DND-41 (cell line): ENCODE data around the gene KIAA1958.
A peak's percentile ranks its signal among the peaks of the same experiment; 100 is the strongest.

ENCODE experiments used
- ATAC-seq: fragments of 200-7000 bp; cut with Tn5 transposase; 3 replicates; pipeline ENCODE4 v1.9.1; 2021; ENCODE audit warnings: low read depth; ENCODE audit not compliant: insufficient read depth
- DNase-seq: peaks from one replicate; pipeline ENCODE4 v3.0.0-alpha.2; 2020
- H2AFZ ChIP-seq: 2 replicates; pipeline ENCODE4 v1.6.0; 2012; ENCODE audit warnings: low read depth, low read length
- H3K27ac ChIP-seq: 2 replicates; pipeline ENCODE4 v1.5.1; 2012; ENCODE audit warnings: low read length, inconsistent platforms
- H3K27me3 ChIP-seq: fragments of 200-600 bp; sonication (generic); 2 replicates; pipeline ENCODE4 v1.6.0; 2012; ENCODE audit warnings: low read length, mild to moderate bottlenecking, inconsistent platforms; ENCODE audit not compliant: insufficient read depth, poor library complexity
- H3K36me3 ChIP-seq: 2 replicates; pipeline ENCODE4 v1.5.1; 2012; ENCODE audit warnings: low read length, inconsistent platforms; ENCODE audit not compliant: insufficient read depth
- H3K4me1 ChIP-seq: 2 replicates; pipeline ENCODE4 v1.5.1; 2012; ENCODE audit warnings: mild to moderate bottlenecking, low read length; ENCODE audit not compliant: insufficient read depth
- H3K4me2 ChIP-seq: 2 replicates; pipeline ENCODE4 v1.6.0; 2012; ENCODE audit warnings: mild to moderate bottlenecking, moderate library complexity, low read length, inconsistent platforms; ENCODE audit not compliant: insufficient read depth
- H3K4me3 ChIP-seq, 2 experiments: fragments of 200-600 bp in 1 of 2; shearing (Covaris generic) in 1 of 2; 2 replicates each; pipeline ENCODE4 v1.5.1; 2012 to 2016; ENCODE audit warnings: inconsistent platforms in 2 of 2, low read length in 2 of 2, mild to moderate bottlenecking in 2 of 2, low read depth in 1 of 2, moderate library complexity in 1 of 2
- H3K79me2 ChIP-seq: 2 replicates; pipeline ENCODE4 v1.6.0; 2012; ENCODE audit warnings: low read length, inconsistent platforms; ENCODE audit not compliant: insufficient read depth
- H3K9ac ChIP-seq: 2 replicates; pipeline ENCODE4 v1.6.0; 2012; ENCODE audit warnings: low read depth, mild to moderate bottlenecking, inconsistent platforms, low read length, moderate library complexity
- H3K9me3 ChIP-seq: 2 replicates; pipeline ENCODE4 v1.5.1; 2012; ENCODE audit warnings: low read length, moderate library complexity, mild to moderate bottlenecking, inconsistent platforms; ENCODE audit not compliant: insufficient read depth, severe bottlenecking
- H4K20me1 ChIP-seq: 2 replicates; pipeline ENCODE4 v1.6.0; 2012; ENCODE audit warnings: low read length; ENCODE audit not compliant: insufficient read depth
- EZH2 ChIP-seq: IDR thresholded peaks from 3 replicates; pipeline ENCODE4 v1.6.1; 2012; ENCODE audit warnings: borderline replicate concordance, low read depth, mild to moderate bottlenecking, moderate library complexity, low read length, inconsistent platforms; ENCODE audit not compliant: severe bottlenecking
- TF ChIP-seq, protein P1 (sequence below): IDR thresholded peaks from 2 replicates; pipeline ENCODE4 v1.5.1; 2012; ENCODE audit warnings: borderline replicate concordance, low read length, moderate library complexity, mild to moderate bottlenecking; ENCODE audit not compliant: poor library complexity, severe bottlenecking; ENCODE audit errors: extremely low read depth

KIAA1958 gene

GRCh38 chr9:112605963-112606699, 119.5 kb downstream of the KIAA1958 start:
- no peak overlapping the region for H2AFZ ChIP-seq
- DNase-seq = no peak
- no peaks in the 10 kb centered on the region for H3K9me3 ChIP-seq
- ATAC-seq = no peak
- no peaks in the 10 kb centered on the region for H4K20me1 ChIP-seq
- H3K36me3 ChIP-seq = no peaks in the 10 kb centered on the region
- no peak overlapping the region for H3K9ac ChIP-seq
- H3K27ac ChIP-seq = no peak overlapping the region
- TF ChIP-seq, protein P1, sequence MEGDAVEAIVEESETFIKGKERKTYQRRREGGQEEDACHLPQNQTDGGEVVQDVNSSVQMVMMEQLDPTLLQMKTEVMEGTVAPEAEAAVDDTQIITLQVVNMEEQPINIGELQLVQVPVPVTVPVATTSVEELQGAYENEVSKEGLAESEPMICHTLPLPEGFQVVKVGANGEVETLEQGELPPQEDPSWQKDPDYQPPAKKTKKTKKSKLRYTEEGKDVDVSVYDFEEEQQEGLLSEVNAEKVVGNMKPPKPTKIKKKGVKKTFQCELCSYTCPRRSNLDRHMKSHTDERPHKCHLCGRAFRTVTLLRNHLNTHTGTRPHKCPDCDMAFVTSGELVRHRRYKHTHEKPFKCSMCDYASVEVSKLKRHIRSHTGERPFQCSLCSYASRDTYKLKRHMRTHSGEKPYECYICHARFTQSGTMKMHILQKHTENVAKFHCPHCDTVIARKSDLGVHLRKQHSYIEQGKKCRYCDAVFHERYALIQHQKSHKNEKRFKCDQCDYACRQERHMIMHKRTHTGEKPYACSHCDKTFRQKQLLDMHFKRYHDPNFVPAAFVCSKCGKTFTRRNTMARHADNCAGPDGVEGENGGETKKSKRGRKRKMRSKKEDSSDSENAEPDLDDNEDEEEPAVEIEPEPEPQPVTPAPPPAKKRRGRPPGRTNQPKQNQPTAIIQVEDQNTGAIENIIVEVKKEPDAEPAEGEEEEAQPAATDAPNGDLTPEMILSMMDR = no peak
- TF ChIP-seq EZH2 = no peak
- H3K4me2 ChIP-seq = no peak overlapping the region
- no peak overlapping the region for H3K4me3 ChIP-seq
- H3K4me1 ChIP-seq = no peaks in the 10 kb centered on the region
- no peaks in the 10 kb centered on the region for H3K79me2 ChIP-seq
- no peaks in the 10 kb centered on the region for H3K27me3 ChIP-seq

GRCh38 chr9:112608851-112609250, 122.2 kb downstream of the KIAA1958 start:
- no peaks in the 10 kb centered on the region for H3K9me3 ChIP-seq

GRCh38 chr9:112615584-112616266, 129.1 kb downstream of the KIAA1958 start:
- Histone ChIP-seq H3K27ac (no peak overlapping the region), H2AFZ (no peak overlapping the region), H3K36me3 (peaks cover 14% of the 10 kb centered on the region), H3K79me2 (0 out of 2 replicates have a peak, but pooled peaks cover 3% of the 10 kb centered on the region), H3K9me3 (no peaks in the 10 kb centered on the region), H3K27me3 (no peaks in the 10 kb centered on the region), H4K20me1 (no peaks in the 10 kb centered on the region; the same call in 1 of the 2 replicates), H3K4me1 (0 out of 2 replicates have a peak, but pooled peaks cover 4% of the 10 kb centered on the region), H3K9ac (no peak overlapping the region), H3K4me3 (no peak overlapping the region), H3K4me2 (no peak overlapping the region)
- ATAC-seq (0 out of 3 replicates have a peak, but pooled peaks have one; percentile 19), DNase-seq (no peak)
- TF ChIP-seq, protein P1 = no peak
- no peak for TF ChIP-seq EZH2

More at GRCh38 chr9:112608851-112609250, 122.2 kb downstream of the KIAA1958 start:
- DNase-seq (no peak), ATAC-seq (no peak)
- no peaks in the 10 kb centered on the region for H3K4me1 ChIP-seq
- no peak overlapping the region for H3K4me2 ChIP-seq
- H4K20me1 ChIP-seq = no peaks in the 10 kb centered on the region
- no peak overlapping the region for H3K27ac ChIP-seq
- H3K4me3 ChIP-seq = no peak overlapping the region
- H3K79me2 ChIP-seq = 0 out of 2 replicates have a peak, but pooled peaks cover 3% of the 10 kb centered on the region
- H2AFZ ChIP-seq = no peak overlapping the region
- TF ChIP-seq, protein P1 = no peak
- H3K36me3 ChIP-seq = no peaks in the 10 kb centered on the region
- H3K27me3 ChIP-seq = no peaks in the 10 kb centered on the region
- H3K9ac ChIP-seq = no peak overlapping the region
